C4-2B (cell line): Measurements from ENCODE around the gene PCP4.

Source experiments
- H3K27ac ChIP-seq: fragments of 450-650 bp; 2 replicates; pipeline ENCODE4 v1.5.1; 2017
- CTCF ChIP-seq: fragments of 450-650 bp; conservative IDR thresholded peaks from 2 replicates; pipeline ENCODE4 v1.5.1; 2017; ENCODE audit warnings: mild to moderate bottlenecking
- ZFX ChIP-seq: fragments of 450-650 bp; IDR thresholded peaks from 2 replicates; pipeline ENCODE4 v1.6.1; 2017

Gene PCP4

GRCh38 chr21:39866093-39866492 lies 1.1 kb upstream of the PCP4 start:
- no peak for TF ChIP-seq CTCF
- TF ChIP-seq ZFX = no peak
- H3K27ac ChIP-seq = no peak overlapping the region

GRCh38 chr21:39869141-39869818 lies 2.0 kb downstream of the PCP4 start:
- TF ChIP-seq ZFX (no peak), CTCF (no peak)
- no peak overlapping the region for H3K27ac ChIP-seq

- H3K27ac ChIP-seq = no peak overlapping the region
- TF ChIP-seq ZFX (no peak), CTCF (no peak)
Measured at GRCh38 chr21:39873687-39874086, 6.4 kb downstream of the PCP4 start.

DNA sequence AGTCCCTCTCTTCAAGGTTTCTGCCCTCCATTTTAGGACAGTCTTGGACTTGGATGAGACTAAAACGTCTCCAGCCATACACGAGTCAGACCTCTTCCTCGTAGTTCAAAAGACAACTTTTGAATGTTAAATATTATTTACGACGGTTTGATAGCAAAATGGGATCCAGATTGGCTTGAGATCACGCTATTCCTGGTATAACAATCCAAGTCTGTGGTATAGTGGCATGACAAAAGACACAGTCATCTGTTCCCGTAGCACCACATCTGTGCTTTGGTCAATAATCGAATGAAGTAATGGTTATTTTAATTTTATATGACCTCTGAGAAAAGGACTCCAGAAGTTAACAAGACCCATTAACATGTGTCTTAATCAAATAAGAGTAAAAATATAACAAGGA lies 7.0 kb downstream of the PCP4 start:
- no peak overlapping the region for H3K27ac ChIP-seq
- no peak for TF ChIP-seq CTCF
- no peak for TF ChIP-seq ZFX

GRCh38 chr21:39874759-39875158 lies 7.5 kb downstream of the PCP4 start:
- TF ChIP-seq CTCF (no peak), ZFX (no peak)
- H3K27ac ChIP-seq = no peak overlapping the region

- no peak for TF ChIP-seq CTCF
- TF ChIP-seq ZFX = no peak
- no peak overlapping the region for H3K27ac ChIP-seq
Measured at GRCh38 chr21:39881661-39882060, 14.4 kb downstream of the PCP4 start.

- H3K27ac ChIP-seq = no peak overlapping the region
Measured at GRCh38 chr21:39882151-39882838, 15.1 kb downstream of the PCP4 start.

More at GRCh38 chr21:39882151-39882838, 15.1 kb downstream of the PCP4 start:
- TF ChIP-seq CTCF (no peak), ZFX (no peak)
